Kidney (tissue), 14 donors: ENCODE measurements around the gene GRM1. TPM values are rescaled to one million over a fixed set of nuclear protein-coding genes. Genes with fewer than 3 reads are reported as not detected.

ENCODE experiments used
- DNase-seq, 5 donors: peaks; one replicate each; pipeline ENCODE4 v3.0.0-alpha.2; 2013 to 2020
- FAIRE-seq: peaks from 2 replicates; lab custom pipeline; 2012; peaks lifted over from hg19 to GRCh38; lab: Jason Lieb, UNC
- H3K27ac ChIP-seq, 2 donors: one replicate each; pipeline ENCODE4 v1.7.0; 2013; ENCODE audit warnings: low read depth in 2 of 2, low read length in 2 of 2, inconsistent platforms in 1 of 2
- H3K27me3 ChIP-seq: one replicate; pipeline ENCODE4 v1.7.1; 2013; ENCODE audit warnings: low read length, inconsistent platforms; ENCODE audit not compliant: control insufficient read depth, insufficient read depth
- H3K36me3 ChIP-seq, 3 donors: one replicate each; pipeline versions ENCODE4 v1.7.0 to v1.7.1; 2013; ENCODE audit warnings: low read length in 3 of 3, control low read depth in 1 of 3, inconsistent platforms in 1 of 3; ENCODE audit not compliant: insufficient read depth in 3 of 3, control insufficient read depth in 2 of 3
- H3K4me1 ChIP-seq, 3 donors: one replicate each; pipeline versions ENCODE4 v1.7.0 to v1.7.1; 2013; ENCODE audit warnings: low read length in 3 of 3, inconsistent platforms in 1 of 3, low read depth in 1 of 3; ENCODE audit not compliant: control insufficient read depth in 2 of 3, insufficient read depth in 2 of 3
- H3K4me3 ChIP-seq, 3 donors: one replicate each; pipeline versions ENCODE4 v1.7.0 to v1.8.1; 2013; ENCODE audit warnings: low read length in 3 of 3, control low read depth in 1 of 3, inconsistent platforms in 1 of 3
- H3K9ac ChIP-seq, 3 donors: one replicate each; pipeline versions ENCODE4 v1.7.0 to v1.7.1; 2013; ENCODE audit warnings: low read length in 3 of 3, control low read depth in 1 of 3, inconsistent platforms in 1 of 3
- H3K9me3 ChIP-seq, 3 donors: one replicate each; pipeline versions ENCODE4 v1.7.0 to v1.7.1; 2013; ENCODE audit warnings: low read length in 3 of 3, control low read depth in 1 of 3, inconsistent platforms in 1 of 3; ENCODE audit not compliant: control insufficient read depth in 2 of 3, insufficient read depth in 1 of 3
- intact Hi-C: fragments of 100-400 bp; cut with DNase I; formaldehyde crosslinking; loops from one replicate; pipeline ENCODE4 v1.11.1; 2022
- polyA plus RNA-seq: library from polyadenylated mRNA; stranded (reverse); fragments of 350-450 nt; fragmentation: Illumina TruSeq; extraction: RNeasy Lipid Tissue Mini Kit (QIAGEN cat#74804); gene quantifications from one replicate; pipeline ENCODE4 v1.2.3, GENCODE V29; 2014; ENCODE audit warnings: low read depth, low replicate concordance; ENCODE audit not compliant: insufficient read depth
- total RNA-seq: library from RNA; stranded (reverse); fragmentation: NEBNext Ultra II Directional; extraction: Animal tissue kit (Norgen Biotek cat#: 25700); gene quantifications from one replicate; pipeline ENCODE4 v1.2.1, GENCODE V29; 2021
- TF ChIP-seq, protein P1 (sequence below): IDR thresholded peaks from 3 replicates; pipeline ENCODE4 v1.5.1; 2012; ENCODE audit warnings: mild to moderate bottlenecking, moderate library complexity, borderline replicate concordance; ENCODE audit not compliant: insufficient read depth; ENCODE audit errors: extremely low read depth
- donor health status: control.
- donor health status: control.
- donor health status: control.
- donor health status: control.
- donor health status: control.
- donor health status: DM: yes; HTN: yes; CAD: no.
- donor health status: Normal renal cell carcinoma (clear cell type).

The GRM1 gene
- total and polyA plus RNA-seq, 2 donors from 2014 or later: 0.19 to 0.82 TPM

DNA sequence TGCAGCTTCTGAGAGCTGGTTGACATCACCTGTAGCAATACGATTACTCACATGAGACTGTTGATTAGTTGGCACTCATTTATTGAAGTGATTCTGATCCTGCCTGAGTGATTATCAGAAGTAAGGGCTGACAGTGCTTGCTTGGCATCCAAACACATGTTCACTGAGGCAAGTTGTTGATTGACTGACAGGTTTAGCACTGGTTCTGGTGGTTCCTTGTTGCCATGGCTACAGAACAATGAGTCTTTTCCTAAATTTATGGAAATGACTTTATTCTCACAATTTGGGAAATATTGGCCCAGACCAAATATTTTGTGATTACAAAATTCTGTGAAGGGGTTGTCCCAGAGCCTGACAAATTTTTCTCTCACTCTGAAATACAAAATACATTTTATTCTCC is 368.8 kb downstream of the GRM1 start:
- H3K36me3 ChIP-seq: no peaks in the 10 kb centered on the region
- H3K9me3 ChIP-seq: no peaks in the 10 kb centered on the region
- no peak for DNase-seq
- no peak overlapping the region for H3K9ac ChIP-seq
- H3K4me1 ChIP-seq: no peaks in the 10 kb centered on the region
- intact Hi-C loops: no loop called here
- no peaks in the 10 kb centered on the region for H3K27me3 ChIP-seq
- FAIRE-seq: no peak
- no peak overlapping the region for H3K4me3 ChIP-seq
- no peak overlapping the region for H3K27ac ChIP-seq
- TF ChIP-seq, protein P1, sequence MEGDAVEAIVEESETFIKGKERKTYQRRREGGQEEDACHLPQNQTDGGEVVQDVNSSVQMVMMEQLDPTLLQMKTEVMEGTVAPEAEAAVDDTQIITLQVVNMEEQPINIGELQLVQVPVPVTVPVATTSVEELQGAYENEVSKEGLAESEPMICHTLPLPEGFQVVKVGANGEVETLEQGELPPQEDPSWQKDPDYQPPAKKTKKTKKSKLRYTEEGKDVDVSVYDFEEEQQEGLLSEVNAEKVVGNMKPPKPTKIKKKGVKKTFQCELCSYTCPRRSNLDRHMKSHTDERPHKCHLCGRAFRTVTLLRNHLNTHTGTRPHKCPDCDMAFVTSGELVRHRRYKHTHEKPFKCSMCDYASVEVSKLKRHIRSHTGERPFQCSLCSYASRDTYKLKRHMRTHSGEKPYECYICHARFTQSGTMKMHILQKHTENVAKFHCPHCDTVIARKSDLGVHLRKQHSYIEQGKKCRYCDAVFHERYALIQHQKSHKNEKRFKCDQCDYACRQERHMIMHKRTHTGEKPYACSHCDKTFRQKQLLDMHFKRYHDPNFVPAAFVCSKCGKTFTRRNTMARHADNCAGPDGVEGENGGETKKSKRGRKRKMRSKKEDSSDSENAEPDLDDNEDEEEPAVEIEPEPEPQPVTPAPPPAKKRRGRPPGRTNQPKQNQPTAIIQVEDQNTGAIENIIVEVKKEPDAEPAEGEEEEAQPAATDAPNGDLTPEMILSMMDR: no peak

DNA sequence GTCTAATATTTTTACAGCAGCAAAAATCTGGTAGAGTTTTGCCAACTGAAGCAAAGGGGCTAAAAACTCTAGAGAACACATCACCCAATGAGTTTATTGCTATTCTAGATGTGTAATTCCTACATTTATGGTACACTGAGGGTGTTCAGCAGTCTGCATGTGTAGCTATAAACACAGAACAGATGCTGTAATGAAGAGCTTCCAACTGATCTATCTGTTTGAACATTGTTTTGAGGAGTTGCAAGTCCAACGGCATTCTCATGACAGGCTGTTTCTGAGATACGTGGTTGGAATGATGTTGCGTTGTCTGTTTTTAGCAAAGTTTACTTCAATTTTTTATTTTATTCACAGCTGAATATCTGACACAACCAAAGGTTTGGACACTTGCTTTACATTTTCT is 373.6 kb downstream of the GRM1 start:
- Histone ChIP-seq H3K36me3 (no peaks in the 10 kb centered on the region), H3K4me1 (no peaks in the 10 kb centered on the region), H3K9me3 (no peaks in the 10 kb centered on the region), H3K27ac (no peak overlapping the region), H3K9ac (no peak overlapping the region), H3K27me3 (no peaks in the 10 kb centered on the region), H3K4me3 (no peak overlapping the region)
- FAIRE-seq: no peak
- TF ChIP-seq, protein P1: no peak
- DNase-seq: no peak
- intact Hi-C loops: no loop called here

DNA sequence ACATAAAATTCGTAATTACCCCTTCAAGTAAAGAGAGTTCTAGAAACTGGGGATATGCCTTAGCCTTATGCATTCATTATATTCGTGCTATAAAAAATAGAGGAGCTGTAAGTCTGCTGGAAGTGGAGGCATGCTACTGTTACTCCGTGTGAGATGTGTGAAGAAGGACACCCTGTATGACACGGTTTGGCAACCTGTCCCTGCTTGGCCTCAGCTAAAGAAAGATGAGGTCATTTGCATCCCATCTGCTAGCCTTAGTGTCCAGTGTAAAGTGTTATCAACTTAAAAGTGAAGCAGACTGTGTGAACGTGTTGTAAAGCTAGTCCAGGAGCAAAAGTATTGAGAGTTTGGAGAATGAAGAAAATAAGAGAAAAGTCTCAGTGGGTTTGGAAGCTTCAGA is 379.7 kb downstream of the GRM1 start:
- no peak overlapping the region for H3K9ac ChIP-seq
- TF ChIP-seq, protein P1: no peak
- H3K27ac ChIP-seq: no peak overlapping the region
- no peaks in the 10 kb centered on the region for H3K9me3 ChIP-seq
- DNase-seq: no peak
- H3K4me3 ChIP-seq: no peak overlapping the region
- H3K27me3 ChIP-seq: no peaks in the 10 kb centered on the region
- no peaks in the 10 kb centered on the region for H3K4me1 ChIP-seq
- no peak for FAIRE-seq
- intact Hi-C loops: no loop called here
- no peaks in the 10 kb centered on the region for H3K36me3 ChIP-seq
